Middle frontal gyrus (tissue), 1 donor: Measurements from ENCODE around the gene CCDC124.

Experiments used
- DNase-seq: peaks from one replicate; pipeline ENCODE4 v3.0.0-alpha.2; 2015; ENCODE audit warnings: low spot score; ENCODE audit errors: extremely low spot score

CCDC124 gene

GRCh38 chr19:17951990-17952976 is 19.5 kb downstream of the CCDC124 start:
- no peak for DNase-seq

GRCh38 chr19:17953316-17953801 is 20.5 kb downstream of the CCDC124 start:
- no peak for DNase-seq

GRCh38 chr19:17953869-17954268 is 21.1 kb downstream of the CCDC124 start:
- no peak for DNase-seq

DNA sequence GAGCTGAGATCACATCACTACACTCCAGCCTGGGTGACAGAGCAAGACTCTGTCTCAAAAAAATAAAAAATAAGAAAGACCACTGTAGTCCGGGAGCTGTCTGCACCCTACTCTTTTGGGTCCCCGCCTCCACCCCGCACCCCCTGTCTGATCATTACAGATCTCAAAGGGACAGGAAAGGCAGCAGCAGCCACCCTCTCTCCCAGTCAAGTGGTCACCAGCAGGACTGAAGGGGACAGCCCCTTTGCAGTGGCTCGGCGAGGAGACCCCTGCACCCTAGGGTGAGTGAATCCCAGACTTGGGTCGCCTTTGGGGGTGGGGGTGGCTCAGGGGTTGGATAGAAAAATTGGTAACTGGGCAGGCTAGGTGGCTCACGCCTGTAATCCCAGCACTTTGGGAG is 21.6 kb downstream of the CCDC124 start:
- no peak for DNase-seq

DNA sequence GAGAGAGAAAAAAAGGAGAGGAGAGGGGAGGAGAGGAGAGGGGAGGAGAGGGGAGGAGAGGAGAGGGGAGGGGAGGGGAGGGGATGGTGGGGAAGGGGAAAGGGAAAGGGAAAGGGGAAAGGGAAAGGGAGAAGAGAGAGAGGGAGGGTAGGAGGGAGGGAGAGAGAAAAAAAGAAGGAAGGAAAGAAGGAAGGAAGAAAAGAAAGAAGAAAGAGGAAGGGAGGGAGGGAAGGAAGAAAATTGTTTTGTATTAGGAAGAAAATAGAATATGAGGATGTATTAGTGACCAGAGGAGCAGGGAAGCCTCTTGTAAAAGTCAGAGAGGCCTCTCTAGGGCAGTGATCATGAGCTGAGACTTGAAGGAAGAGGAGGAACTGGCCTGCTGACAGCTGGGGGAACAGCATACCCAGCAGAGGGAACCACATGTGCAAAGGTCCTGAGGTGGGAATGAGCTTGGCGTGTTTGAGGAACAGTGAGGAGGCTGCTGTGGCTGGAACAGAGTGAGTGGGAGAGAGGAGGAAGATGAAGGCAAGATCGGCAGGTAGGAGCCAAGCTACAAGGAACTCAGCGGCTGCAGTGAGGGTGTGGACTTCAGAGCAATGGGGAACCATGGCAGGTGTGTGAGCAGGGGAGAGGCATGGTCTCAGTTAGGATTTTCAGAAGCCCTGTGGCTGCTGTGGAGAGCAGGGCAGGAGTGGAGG is 24.5 kb downstream of the CCDC124 start:
- no peak for DNase-seq

GRCh38 chr19:17957885-17958284 is 25.1 kb downstream of the CCDC124 start:
- no peak for DNase-seq

- DNase-seq = no peak
These were observed 31.3 kb downstream of the CCDC124 start for GRCh38 chr19:17963936-17964691.

- DNase-seq = no peak
These were observed 32.7 kb downstream of the CCDC124 start for GRCh38 chr19:17965370-17966128.

DNA sequence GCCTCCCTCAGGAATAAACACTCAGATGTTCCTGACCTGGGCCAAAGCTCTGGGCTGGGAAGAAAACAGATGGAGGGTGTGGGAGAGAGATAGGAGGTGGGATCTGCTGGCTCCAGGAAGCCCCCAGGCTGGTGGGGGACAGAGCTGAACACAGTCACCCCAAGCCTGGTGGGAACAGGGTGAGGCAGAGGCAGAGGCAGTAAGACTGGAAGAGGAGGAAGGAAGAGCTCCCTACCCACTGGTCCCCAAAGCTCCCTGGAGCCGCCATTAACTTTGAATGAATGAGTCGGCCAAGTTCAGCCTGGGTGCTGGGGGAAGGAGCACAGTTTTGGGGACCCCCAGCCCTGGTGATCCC is 33.3 kb downstream of the CCDC124 start:
- no peak for DNase-seq

- DNase-seq = no peak
These were observed 33.9 kb downstream of the CCDC124 start, which contains the start of gene KCNN1 for GRCh38 chr19:17966550-17967256. Gene KCNN1, plus strand, starts transcription at chr19:17967107. Its CDS starts 6,782 bp downstream, at chr19:17973889.

- no peak for DNase-seq
These were observed 34.6 kb downstream of the CCDC124 start for GRCh38 chr19:17967257-17968051.

GRCh38 chr19:17968362-17968761 is 35.5 kb downstream of the CCDC124 start:
- no peak for DNase-seq

DNA sequence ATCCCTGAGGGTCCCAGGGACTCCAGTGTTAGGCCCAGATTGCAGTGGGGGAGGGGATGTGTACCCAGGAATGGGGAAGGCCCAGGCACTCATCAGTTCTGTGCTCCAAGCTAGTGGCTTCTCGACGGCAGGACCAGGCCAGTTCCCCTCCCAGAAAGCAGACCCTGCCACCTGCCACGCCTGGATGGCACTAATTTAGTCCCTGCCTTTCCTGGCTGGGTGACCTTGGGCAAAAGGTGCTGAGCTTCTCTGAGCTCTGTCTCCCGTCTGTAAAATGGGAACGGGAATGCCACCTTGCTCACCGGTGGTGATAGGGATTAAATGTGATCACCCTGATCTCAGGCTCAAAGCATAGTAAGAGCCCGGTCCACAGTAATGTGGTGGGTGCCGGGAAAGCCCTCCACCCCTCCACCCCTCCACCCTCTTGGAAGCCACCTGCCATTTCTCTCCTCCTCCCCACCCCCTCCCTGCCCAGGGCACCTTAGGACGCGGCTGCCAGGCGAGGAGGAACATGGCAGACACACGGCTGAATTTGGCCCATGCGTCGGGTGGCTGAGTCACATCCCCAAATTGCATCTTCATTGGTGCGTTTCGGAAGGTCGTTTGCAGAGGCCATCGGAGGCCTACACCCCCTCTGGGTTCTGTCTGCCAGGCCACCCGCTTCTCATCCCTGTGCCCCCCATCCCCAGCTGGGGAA is 36.4 kb downstream of the CCDC124 start:
- DNase-seq = no peak

DNA sequence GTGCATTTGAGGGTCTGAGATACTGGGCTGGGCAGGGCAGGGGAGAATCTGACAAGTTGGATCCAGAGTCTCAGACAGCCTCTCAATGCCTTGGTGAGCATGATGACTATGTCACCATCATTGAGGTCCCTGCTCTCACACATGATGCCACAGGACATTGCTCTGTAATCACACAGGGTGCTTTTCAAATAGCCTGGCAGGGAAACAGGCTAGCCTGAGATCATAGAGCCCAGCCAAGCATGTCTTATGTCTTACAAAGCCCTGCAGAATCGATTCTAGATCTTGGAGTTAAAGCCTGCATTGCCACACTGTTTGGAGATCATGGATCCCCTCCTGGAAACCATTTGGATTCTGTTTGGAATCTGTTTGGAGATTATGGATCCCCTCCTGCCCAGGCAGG is 39.4 kb downstream of the CCDC124 start:
- no peak for DNase-seq

DNA sequence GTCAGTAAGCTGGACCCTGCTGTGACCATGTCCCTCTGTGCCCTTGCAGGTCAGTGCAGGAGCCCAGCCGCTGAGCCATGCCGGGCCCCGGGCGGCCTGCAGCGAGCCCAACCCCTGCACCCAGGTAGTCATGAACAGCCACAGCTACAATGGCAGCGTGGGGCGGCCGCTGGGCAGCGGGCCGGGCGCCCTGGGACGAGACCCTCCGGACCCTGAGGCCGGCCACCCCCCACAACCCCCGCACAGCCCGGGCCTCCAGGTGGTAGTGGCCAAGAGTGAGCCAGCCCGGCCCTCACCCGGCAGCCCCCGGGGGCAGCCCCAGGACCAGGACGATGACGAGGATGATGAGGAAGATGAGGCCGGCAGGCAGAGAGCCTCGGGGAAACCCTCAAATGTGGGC is 40.9 kb downstream of the CCDC124 start:
- DNase-seq = no peak

- DNase-seq = no peak
These were observed 41.7 kb downstream of the CCDC124 start for GRCh38 chr19:17974551-17974950.

- DNase-seq = no peak
These were observed 42.2 kb downstream of the CCDC124 start for GRCh38 chr19:17975032-17975431.

DNA sequence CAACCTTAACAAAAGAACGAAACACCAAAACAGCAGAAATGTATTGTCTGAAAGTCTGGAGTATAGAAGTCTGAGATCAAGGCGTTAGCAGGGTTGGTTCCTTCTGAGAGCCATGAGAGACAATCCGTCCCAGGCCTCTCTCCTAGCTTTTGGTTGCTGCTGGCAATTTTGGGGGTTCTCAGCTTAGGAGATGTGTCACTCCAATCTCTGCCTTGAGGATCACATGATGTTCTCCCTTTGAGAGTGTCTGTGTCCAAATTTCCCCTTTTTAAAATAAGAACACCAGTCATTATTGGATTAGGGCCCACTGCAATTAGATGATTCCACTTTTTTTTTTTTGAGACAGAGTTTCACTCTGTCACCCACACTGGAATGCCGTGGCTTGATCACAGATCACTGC is 44.2 kb downstream of the CCDC124 start:
- DNase-seq = no peak

GRCh38 chr19:17977488-17977887 is 44.7 kb downstream of the CCDC124 start:
- DNase-seq = no peak
